Body of pancreas (tissue), 4 donors: Measurements from ENCODE around the gene MED22.

ENCODE experiments used
- POLR2A ChIP-seq, 3 donors: fragments of 450-650 bp; IDR thresholded peaks; one replicate each; pipeline ENCODE4 v1.6.1; 2016; ENCODE audit warnings: antibody characterized with exemption in 3 of 3, mild to moderate bottlenecking in 2 of 3
- TF ChIP-seq, protein P1 (sequence below), 7 experiments: fragments of 450-650 bp in 4 of 7; fragments of 200-600 bp in 3 of 7; sonication (generic) in 3 of 7; IDR thresholded peaks; one replicate each; pipeline ENCODE4 v1.5.1; 2016 to 2019; ENCODE audit warnings: antibody characterized with exemption in 7 of 7

- TF ChIP-seq, protein P1, sequence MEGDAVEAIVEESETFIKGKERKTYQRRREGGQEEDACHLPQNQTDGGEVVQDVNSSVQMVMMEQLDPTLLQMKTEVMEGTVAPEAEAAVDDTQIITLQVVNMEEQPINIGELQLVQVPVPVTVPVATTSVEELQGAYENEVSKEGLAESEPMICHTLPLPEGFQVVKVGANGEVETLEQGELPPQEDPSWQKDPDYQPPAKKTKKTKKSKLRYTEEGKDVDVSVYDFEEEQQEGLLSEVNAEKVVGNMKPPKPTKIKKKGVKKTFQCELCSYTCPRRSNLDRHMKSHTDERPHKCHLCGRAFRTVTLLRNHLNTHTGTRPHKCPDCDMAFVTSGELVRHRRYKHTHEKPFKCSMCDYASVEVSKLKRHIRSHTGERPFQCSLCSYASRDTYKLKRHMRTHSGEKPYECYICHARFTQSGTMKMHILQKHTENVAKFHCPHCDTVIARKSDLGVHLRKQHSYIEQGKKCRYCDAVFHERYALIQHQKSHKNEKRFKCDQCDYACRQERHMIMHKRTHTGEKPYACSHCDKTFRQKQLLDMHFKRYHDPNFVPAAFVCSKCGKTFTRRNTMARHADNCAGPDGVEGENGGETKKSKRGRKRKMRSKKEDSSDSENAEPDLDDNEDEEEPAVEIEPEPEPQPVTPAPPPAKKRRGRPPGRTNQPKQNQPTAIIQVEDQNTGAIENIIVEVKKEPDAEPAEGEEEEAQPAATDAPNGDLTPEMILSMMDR (IDR thresholded peaks at IDR 0.05) = no peak
- no peak for TF ChIP-seq POLR2A (IDR thresholded peaks at IDR 0.05)
Observed at GRCh38 chr9:133379153-133380086, 31.5 kb upstream of the MED22 start.
